AG09309 (cell line): ENCODE results near the gene METTL25B.

Source experiments
- DNase-seq: peaks from one replicate; pipeline ENCODE4 v3.0.0-alpha.2; 2010; ENCODE audit warnings: low read depth
- H3K4me3 ChIP-seq: 2 replicates; pipeline ENCODE4 v1.5.1; 2011; ENCODE audit warnings: mild to moderate bottlenecking, low read depth, low read length, moderate library complexity; ENCODE audit not compliant: control insufficient read depth
- CTCF ChIP-seq: IDR thresholded peaks from 2 replicates; pipeline ENCODE4 v1.5.1; 2011; ENCODE audit warnings: mild to moderate bottlenecking, low read depth, low read length, inconsistent platforms; ENCODE audit not compliant: insufficient read depth, control insufficient read depth; ENCODE audit errors: missing control alignments

Gene METTL25B

GRCh38 chr1:156776942-156777341 is 48.7 kb downstream of the METTL25B start:
- TF ChIP-seq CTCF: no peak
- H3K4me3 ChIP-seq: no peak overlapping the region
- DNase-seq: no peak

GRCh38 chr1:156777573-156777972 is 49.3 kb downstream of the METTL25B start:
- no peak overlapping the region for H3K4me3 ChIP-seq
- no peak for TF ChIP-seq CTCF
- DNase-seq: no peak

GRCh38 chr1:156781585-156782186 is 53.4 kb downstream of the METTL25B start:
- TF ChIP-seq CTCF: no peak
- DNase-seq: no peak
- H3K4me3 ChIP-seq: no peak overlapping the region

GRCh38 chr1:156785458-156785857 is 57.2 kb downstream of the METTL25B start:
- no peak for TF ChIP-seq CTCF
- DNase-seq: no peak
- no peak overlapping the region for H3K4me3 ChIP-seq
